Measurements from ENCODE around the gene DUSP11.
A peak's percentile ranks its signal among the peaks of the same experiment; 100 is the strongest.
"Not testable (repeated sequence)": the region's sequence is repeated elsewhere in the genome, so short reads cannot be mapped to it uniquely, and the experiment has no call there.

DUSP11 gene

GRCh38 chr2:73779467-73780236, at the start of gene DUSP11:
Gene DUSP11 (minus strand): TSS chr2:73780103. CDS start chr2:73779974, 129 bp downstream.
- DNase-seq, result peak; percentile 97 to 100

GRCh38 chr2:73828818-73829570, 49.1 kb upstream of the DUSP11 start, which contains the start of gene STAMBP:
Gene STAMBP (plus strand): TSS chr2:73828961. CDS start chr2:73830857, 1,896 bp downstream.
- peak; percentile 97 to 98 for DNase-seq

GRCh38 chr2:73828389-73828817, 48.5 kb upstream of the DUSP11 start:
- no peak for DNase-seq

GRCh38 chr2:73827660-73828388, 47.9 kb upstream of the DUSP11 start:
- no peak for DNase-seq

- peak; percentile 43 to 71 for DNase-seq
Observed at GRCh38 chr2:73827018-73827417, 47.1 kb upstream of the DUSP11 start.

- no peak for DNase-seq
Observed at GRCh38 chr2:73825408-73825807, 45.5 kb upstream of the DUSP11 start.

GRCh38 chr2:73823916-73824523, 44.1 kb upstream of the DUSP11 start:
- DNase-seq, result peak; percentile 65 to 83

- no peak for DNase-seq
Observed at GRCh38 chr2:73823416-73823815, 43.5 kb upstream of the DUSP11 start.

GRCh38 chr2:73822991-73823390, 43.1 kb upstream of the DUSP11 start:
- no peak for DNase-seq

GRCh38 chr2:73822276-73822675, 42.4 kb upstream of the DUSP11 start:
- DNase-seq, result peak; percentile 14 to 19

GRCh38 chr2:73821669-73822068, 41.8 kb upstream of the DUSP11 start:
- DNase-seq, result no peak

- peak in 1 of 2 donors; percentile 23 for DNase-seq
Observed at GRCh38 chr2:73821227-73821626, 41.3 kb upstream of the DUSP11 start.

- no peak for DNase-seq
Observed at GRCh38 chr2:73818296-73818695, 38.4 kb upstream of the DUSP11 start.

- no peak for DNase-seq
Observed at GRCh38 chr2:73812635-73813034, 32.7 kb upstream of the DUSP11 start.

GRCh38 chr2:73811878-73812277, 32.0 kb upstream of the DUSP11 start:
- DNase-seq, result no peak

- DNase-seq, result not testable (repeated sequence)
Observed at GRCh38 chr2:73783883-73784282, 4.0 kb upstream of the DUSP11 start, which contains the start of gene C2orf78. Gene C2orf78 (plus strand): TSS chr2:73784183. CDS start chr2:73784310, 127 bp downstream.

GRCh38 chr2:73783402-73783801, 3.5 kb upstream of the DUSP11 start:
- DNase-seq, result not testable (repeated sequence)

- DNase-seq, result no peak
Observed at GRCh38 chr2:73780237-73780582, 307 bp upstream of the DUSP11 start.

- DNase-seq, result not testable (repeated sequence)
Observed at GRCh38 chr2:73778867-73779466, 936 bp downstream of the DUSP11 start.

GRCh38 chr2:73776869-73777519, 2.9 kb downstream of the DUSP11 start:
- no peak for DNase-seq

- no peak for DNase-seq
Observed at GRCh38 chr2:73776381-73776780, 3.5 kb downstream of the DUSP11 start.

GRCh38 chr2:73772819-73773218, 7.1 kb downstream of the DUSP11 start:
- no peak for DNase-seq

Measured in inflammatory macrophage treated with lipopolysaccharide for 1 hour (primary cell).